HG02870 (cell line): Measurements from ENCODE around the gene HES5.

Source experiments
- ATAC-seq: cut with Tn5 transposase; IDR thresholded peaks from one replicate; pipeline ENCODE4 v1.9.1; 2021; ENCODE audit warnings: mild to moderate bottlenecking, moderate library complexity; ENCODE audit not compliant: unreplicated experiment

Gene HES5

GRCh38 chr1:2533365-2533764 is 3.3 kb upstream of the HES5 start:
- ATAC-seq: no peak

GRCh38 chr1:2532485-2533160 is 2.6 kb upstream of the HES5 start:
- no peak for ATAC-seq

- ATAC-seq: no peak
Observed at GRCh38 chr1:2530513-2531361, 674 bp upstream of the HES5 start.

- no peak for ATAC-seq
Observed at GRCh38 chr1:2528966-2529783, 888 bp downstream of the HES5 start.

GRCh38 chr1:2528611-2528965 is 1.5 kb downstream of the HES5 start:
- ATAC-seq: no peak

- no peak for ATAC-seq
Observed at GRCh38 chr1:2528016-2528415, 2.0 kb downstream of the HES5 start.

- ATAC-seq: no peak
Observed at GRCh38 chr1:2527556-2527860, 2.6 kb downstream of the HES5 start.

GRCh38 chr1:2526824-2527555 is 3.1 kb downstream of the HES5 start:
- peak; percentile 37 for ATAC-seq

GRCh38 chr1:2525920-2526823 is 3.9 kb downstream of the HES5 start, which contains the start of gene PANK4:
Gene PANK4, minus strand, starts transcription at chr1:2526596. Its CDS starts 9 bp downstream, at chr1:2526587.
- peak; percentile 66 for ATAC-seq

GRCh38 chr1:2525572-2525919 is 4.5 kb downstream of the HES5 start:
- ATAC-seq: no peak

GRCh38 chr1:2523891-2524609 is 6.0 kb downstream of the HES5 start:
- no peak for ATAC-seq

- no peak for ATAC-seq
Observed at GRCh38 chr1:2523191-2523890, 6.7 kb downstream of the HES5 start.

- ATAC-seq: no peak
Observed at GRCh38 chr1:2522230-2522629, 7.8 kb downstream of the HES5 start.

GRCh38 chr1:2520806-2521205 is 9.3 kb downstream of the HES5 start:
- ATAC-seq: no peak

GRCh38 chr1:2520206-2520605 is 9.9 kb downstream of the HES5 start:
- ATAC-seq: no peak

GRCh38 chr1:2519729-2520128 is 10.3 kb downstream of the HES5 start:
- no peak for ATAC-seq

- ATAC-seq: no peak
Observed at GRCh38 chr1:2519029-2519685, 10.9 kb downstream of the HES5 start.

- ATAC-seq: no peak
Observed at GRCh38 chr1:2518528-2518927, 11.5 kb downstream of the HES5 start.
